Testis (tissue), 3 donors: Measurements from ENCODE around the gene PTGFR. TPM values are rescaled to one million over a fixed set of nuclear protein-coding genes. Genes with fewer than 3 reads are reported as not detected.

Experiments used
- DNase-seq: peaks from one replicate; pipeline ENCODE4 v3.0.0-alpha.2; 2019
- H3K27ac ChIP-seq, 2 donors: fragments of 200-600 bp; sonication (generic); one replicate each; pipeline ENCODE4 v1.5.1; 2019
- H3K27me3 ChIP-seq: fragments of 200-600 bp; sonication (generic); one replicate; pipeline ENCODE4 v1.5.1; 2019
- H3K36me3 ChIP-seq: fragments of 200-600 bp; sonication (generic); one replicate; pipeline ENCODE4 v1.5.1; 2017; ENCODE audit warnings: low read depth; ENCODE audit errors: missing control alignments
- H3K4me1 ChIP-seq: fragments of 200-600 bp; sonication (generic); one replicate; pipeline ENCODE4 v1.5.1; 2019
- H3K4me3 ChIP-seq, 2 donors: fragments of 200-600 bp; sonication (generic); one replicate each; pipeline ENCODE4 v1.5.1; 2017 to 2019
- H3K9me3 ChIP-seq: fragments of 200-600 bp; sonication (generic); one replicate; pipeline ENCODE4 v1.5.1; 2017
- POLR2A ChIP-seq: fragments of 450-650 bp; IDR thresholded peaks from one replicate; pipeline ENCODE4 v1.6.1; 2017; ENCODE audit warnings: antibody characterized with exemption, mild to moderate bottlenecking, moderate library complexity
- WGBS, 2 donors: methylation state at CpG; one replicate each; pipeline ENCODE4 v1.1.5; 2018; 5-methylcytosine and 5-hydroxymethylcytosine counted together
- intact Hi-C: fragments of 100-400 bp; cut with DNase I; formaldehyde crosslinking; loops from one replicate; pipeline ENCODE4 v1.15.1; 2023; ENCODE audit warnings: low total_unique reads
- polyA plus RNA-seq: library from polyadenylated mRNA; stranded (reverse); fragments of 350-450 nt; fragmentation: Illumina TruSeq; extraction: RNeasy Lipid Tissue Mini Kit (QIAGEN cat#74804); gene quantifications from one replicate; pipeline ENCODE4 v1.2.3, GENCODE V29; 2014; ENCODE audit warnings: low read depth, low replicate concordance; ENCODE audit not compliant: insufficient read depth
- total RNA-seq, 2 donors: library from RNA; depleted of rRNA; stranded (reverse); fragments of >200 nt; gene quantifications; one replicate each; pipeline ENCODE4 v1.2.3, GENCODE V29; 2016
- TF ChIP-seq, protein P1 (sequence below), 3 experiments: fragments of 450-650 bp in 2 of 3; fragments of 200-600 bp in 1 of 3; sonication (generic) in 1 of 3; IDR thresholded peaks; one replicate each; pipeline ENCODE4 v1.5.1; 2016 to 2019; ENCODE audit warnings: antibody characterized with exemption in 3 of 3, mild to moderate bottlenecking in 2 of 3, moderate library complexity in 1 of 3

Gene PTGFR
- total and polyA plus RNA-seq, 3 donors from 2014 or later = 0.50 to 2.9 (median 0.79) TPM

DNA sequence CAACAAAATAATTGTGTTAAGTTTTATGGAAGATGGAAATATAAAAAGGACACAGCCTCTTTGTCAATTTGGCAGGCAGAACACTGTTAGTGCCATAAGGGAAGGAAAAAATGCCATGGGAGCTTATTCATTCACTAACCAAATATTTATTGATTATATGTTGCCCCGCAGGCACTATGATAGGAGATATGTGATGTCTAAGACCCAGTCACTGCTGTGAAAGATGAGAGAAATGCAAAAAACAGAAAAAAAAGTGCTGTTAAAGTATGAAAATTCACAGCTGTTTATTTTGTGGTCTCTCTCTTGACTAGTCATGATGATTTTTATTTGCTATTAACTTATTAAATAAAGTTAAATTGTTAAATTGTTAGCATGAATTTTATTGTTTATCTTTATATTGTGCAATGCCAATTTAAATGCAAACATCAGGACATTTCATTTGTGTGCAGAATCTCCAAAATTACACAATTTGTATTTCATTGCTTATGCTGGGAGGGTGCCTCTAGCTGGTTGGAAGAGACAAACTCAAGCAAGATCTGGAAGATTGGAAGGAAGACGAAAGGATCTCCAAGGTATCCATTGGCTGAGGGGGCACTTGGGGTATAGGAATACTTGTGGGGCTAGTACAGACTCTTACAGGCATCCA, 17.8 kb upstream of the PTGFR start:
- H3K4me3 ChIP-seq = no peak overlapping the region
- H3K9me3 ChIP-seq = no peaks in the 10 kb centered on the region
- 89 to 93% methylated on average over 2 of the region's 2 CpGs for WGBS, 2 donors
- H3K27ac ChIP-seq = no peak overlapping the region
- H3K36me3 ChIP-seq = no peaks in the 10 kb centered on the region
- no peaks in the 10 kb centered on the region for H3K4me1 ChIP-seq
- H3K27me3 ChIP-seq = no peaks in the 10 kb centered on the region
- DNase-seq = no peak
- TF ChIP-seq POLR2A = no peak
- TF ChIP-seq, protein P1, sequence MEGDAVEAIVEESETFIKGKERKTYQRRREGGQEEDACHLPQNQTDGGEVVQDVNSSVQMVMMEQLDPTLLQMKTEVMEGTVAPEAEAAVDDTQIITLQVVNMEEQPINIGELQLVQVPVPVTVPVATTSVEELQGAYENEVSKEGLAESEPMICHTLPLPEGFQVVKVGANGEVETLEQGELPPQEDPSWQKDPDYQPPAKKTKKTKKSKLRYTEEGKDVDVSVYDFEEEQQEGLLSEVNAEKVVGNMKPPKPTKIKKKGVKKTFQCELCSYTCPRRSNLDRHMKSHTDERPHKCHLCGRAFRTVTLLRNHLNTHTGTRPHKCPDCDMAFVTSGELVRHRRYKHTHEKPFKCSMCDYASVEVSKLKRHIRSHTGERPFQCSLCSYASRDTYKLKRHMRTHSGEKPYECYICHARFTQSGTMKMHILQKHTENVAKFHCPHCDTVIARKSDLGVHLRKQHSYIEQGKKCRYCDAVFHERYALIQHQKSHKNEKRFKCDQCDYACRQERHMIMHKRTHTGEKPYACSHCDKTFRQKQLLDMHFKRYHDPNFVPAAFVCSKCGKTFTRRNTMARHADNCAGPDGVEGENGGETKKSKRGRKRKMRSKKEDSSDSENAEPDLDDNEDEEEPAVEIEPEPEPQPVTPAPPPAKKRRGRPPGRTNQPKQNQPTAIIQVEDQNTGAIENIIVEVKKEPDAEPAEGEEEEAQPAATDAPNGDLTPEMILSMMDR (IDR thresholded peaks at IDR 0.05) = no peak
- intact Hi-C loops = no loop called here

DNA sequence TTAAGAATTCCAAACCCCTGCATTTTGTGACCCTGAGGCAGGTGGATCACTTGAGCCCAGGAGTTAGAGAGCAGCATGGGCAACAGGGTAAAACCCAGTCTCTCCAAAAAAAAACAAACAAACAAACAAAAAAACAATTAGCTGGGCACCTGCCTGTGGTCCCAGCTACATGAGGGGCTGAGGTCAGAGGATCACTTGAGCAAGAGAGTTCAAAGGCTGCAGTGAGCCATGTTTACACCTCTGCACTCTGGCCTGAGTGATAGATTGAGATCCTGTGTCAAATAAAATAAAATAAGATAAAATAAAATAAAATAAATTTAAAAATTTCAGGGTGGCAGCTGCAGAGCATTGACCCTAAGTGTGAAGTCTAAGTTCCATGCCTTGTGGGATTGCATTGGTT, 16.7 kb upstream of the PTGFR start:
- Histone ChIP-seq H3K36me3 (no peaks in the 10 kb centered on the region), H3K27ac (no peak overlapping the region), H3K4me3 (no peak overlapping the region), H3K9me3 (no peaks in the 10 kb centered on the region), H3K27me3 (no peaks in the 10 kb centered on the region), H3K4me1 (no peaks in the 10 kb centered on the region)
- no peak for DNase-seq
- TF ChIP-seq POLR2A = no peak
- TF ChIP-seq, protein P1 (IDR thresholded peaks at IDR 0.05) = no peak
- intact Hi-C loops = no loop called here

DNA sequence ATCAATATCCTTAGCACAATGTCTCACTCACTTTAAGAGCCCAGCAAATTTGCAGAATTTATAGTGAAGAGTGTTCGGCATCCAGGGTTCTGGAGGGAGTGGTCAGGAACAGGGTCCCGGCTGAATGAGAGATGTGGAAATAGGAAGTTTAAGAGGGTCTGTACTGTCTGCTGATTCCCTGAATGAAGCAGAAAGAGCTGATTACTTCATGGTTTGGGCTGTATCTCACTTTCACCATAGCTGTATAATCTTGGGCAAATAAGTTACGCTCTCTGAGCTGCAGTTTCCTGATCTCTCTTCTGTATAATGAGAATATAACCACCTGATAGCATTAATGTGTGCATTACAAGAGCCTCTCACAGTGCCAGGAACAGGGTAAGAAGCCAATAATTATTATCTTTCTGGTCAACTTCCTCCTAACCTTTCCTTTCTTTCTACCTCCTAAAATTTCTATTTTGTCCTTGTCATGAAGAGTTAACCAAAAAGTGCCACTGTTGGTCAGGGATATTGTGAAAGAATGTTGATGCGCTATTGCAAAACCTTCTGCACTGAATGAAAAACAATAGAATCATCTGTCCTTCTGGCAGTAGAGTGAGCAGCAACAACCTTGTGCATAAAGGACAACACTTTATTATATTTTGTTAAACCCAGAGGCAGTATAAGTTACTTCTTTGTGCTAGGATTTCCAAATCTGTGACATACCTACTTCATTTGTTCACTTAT, 14.7 kb upstream of the PTGFR start:
- 64 to 69% methylated on average over 4 of the region's 4 CpGs for WGBS, 2 donors
- DNase-seq = no peak
- no peaks in the 10 kb centered on the region for H3K36me3 ChIP-seq
- intact Hi-C loops = no loop called here
- H3K9me3 ChIP-seq = no peaks in the 10 kb centered on the region
- H3K4me1 ChIP-seq = no peaks in the 10 kb centered on the region
- no peak for TF ChIP-seq POLR2A
- TF ChIP-seq, protein P1 (IDR thresholded peaks at IDR 0.05) = no peak
- no peak overlapping the region for H3K27ac ChIP-seq
- no peaks in the 10 kb centered on the region for H3K27me3 ChIP-seq
- no peak overlapping the region for H3K4me3 ChIP-seq

DNA sequence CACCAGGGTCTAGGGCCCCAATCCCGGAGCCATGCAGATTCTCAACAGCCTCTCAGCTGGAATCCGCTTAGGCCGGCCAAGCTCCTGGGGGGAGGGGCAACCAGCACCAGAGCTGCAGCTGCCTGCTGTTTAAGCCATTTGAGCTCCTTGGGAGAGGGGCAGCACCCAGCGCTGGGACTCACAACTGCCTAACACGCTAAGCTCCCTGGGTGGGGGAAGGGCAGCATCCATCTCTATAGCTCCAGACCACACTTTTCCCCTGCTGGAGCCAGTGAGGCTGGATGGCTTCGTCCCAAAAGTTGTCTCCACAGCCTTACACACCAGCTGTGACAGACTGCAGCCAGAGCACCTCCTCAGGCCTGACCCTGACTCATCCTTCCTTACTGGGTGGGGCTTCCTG, 6.9 kb upstream of the PTGFR start:
- no peak for DNase-seq
- no peaks in the 10 kb centered on the region for H3K27me3 ChIP-seq
- H3K9me3 ChIP-seq = no peaks in the 10 kb centered on the region
- 59% methylated on average over 6 of the region's 6 CpGs; no CpG with 5 or more reads in 1 of the 2 donors for WGBS, 2 donors
- TF ChIP-seq, protein P1 (IDR thresholded peaks at IDR 0.05) = no peak
- no peak for TF ChIP-seq POLR2A
- intact Hi-C loops = no loop called here
- no peaks in the 10 kb centered on the region for H3K36me3 ChIP-seq
- no peak overlapping the region for H3K27ac ChIP-seq
- no peaks in the 10 kb centered on the region for H3K4me1 ChIP-seq
- no peak overlapping the region for H3K4me3 ChIP-seq
